HG02870 (cell line): Measurements from ENCODE around the gene B4GALT4.
"Not testable (repeated sequence)": the region's sequence is repeated elsewhere in the genome, so short reads cannot be mapped to it uniquely, and the experiment has no call there.

Experiments used
- ATAC-seq: cut with Tn5 transposase; IDR thresholded peaks from one replicate; pipeline ENCODE4 v1.9.1; 2021; ENCODE audit warnings: mild to moderate bottlenecking, moderate library complexity; ENCODE audit not compliant: unreplicated experiment

Gene B4GALT4

DNA sequence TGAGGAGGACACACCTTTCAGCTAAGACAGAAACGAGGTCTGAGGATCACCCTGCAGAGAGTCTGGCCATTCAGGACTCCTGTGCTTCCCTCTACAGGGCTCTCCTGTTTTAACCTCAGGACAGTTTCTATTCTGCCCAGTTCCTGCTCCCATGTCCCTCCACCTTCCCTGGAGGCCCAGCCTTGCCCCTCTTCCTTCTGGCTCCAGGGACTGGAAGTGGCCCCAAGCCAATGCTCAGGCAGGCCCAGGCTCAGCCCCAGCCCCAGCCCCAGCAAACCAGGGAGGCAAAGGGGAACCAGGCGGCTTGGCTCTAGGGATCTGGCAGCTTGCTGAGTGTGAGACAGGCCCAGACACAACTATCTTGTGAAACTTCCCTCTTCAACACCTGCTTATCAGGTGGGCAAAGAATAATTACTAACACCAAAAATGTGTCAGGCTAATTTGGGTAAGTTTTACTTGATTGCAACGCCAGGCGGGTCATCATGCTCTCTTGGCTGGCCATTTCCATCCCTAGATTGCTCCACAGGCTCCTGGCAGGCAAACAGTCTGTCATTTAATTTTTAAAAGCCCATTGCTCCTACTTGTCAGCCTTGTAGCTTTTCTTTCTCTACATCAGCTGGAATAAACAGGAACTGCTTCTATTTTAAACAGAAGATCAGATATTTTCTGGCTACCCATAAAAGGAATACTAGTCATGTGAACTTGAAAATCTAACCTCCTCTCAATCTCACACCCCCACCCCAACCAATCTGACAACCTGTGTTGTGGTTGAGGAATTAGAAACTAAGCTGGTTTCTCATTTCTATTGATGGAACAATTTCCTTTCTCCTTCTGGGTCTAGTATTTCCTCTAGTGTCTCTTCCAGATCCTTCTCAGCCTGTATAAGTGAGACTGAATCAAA lies 33.8 kb downstream of the B4GALT4 start:
- ATAC-seq = peak; percentile 44

DNA sequence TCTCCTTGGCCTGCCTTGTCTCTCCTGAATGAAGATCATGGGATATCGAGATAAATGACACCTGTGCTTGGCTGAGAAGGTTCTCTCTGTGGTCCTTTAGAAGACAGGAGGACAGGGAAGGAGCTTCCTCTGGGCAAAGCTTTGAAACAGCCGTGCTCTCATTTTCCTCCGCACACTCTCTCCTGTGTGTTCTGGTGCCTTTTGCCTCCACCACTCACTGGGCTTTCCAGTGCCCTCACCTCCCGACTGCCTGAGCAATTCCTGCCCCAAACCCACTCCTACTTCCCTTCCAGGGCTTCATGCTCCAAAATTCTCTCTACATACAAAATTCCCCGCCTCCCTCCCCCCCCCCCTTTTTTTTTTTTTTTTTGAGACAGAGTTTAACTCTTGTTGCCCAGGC lies 35.0 kb downstream of the B4GALT4 start:
- ATAC-seq = no peak

DNA sequence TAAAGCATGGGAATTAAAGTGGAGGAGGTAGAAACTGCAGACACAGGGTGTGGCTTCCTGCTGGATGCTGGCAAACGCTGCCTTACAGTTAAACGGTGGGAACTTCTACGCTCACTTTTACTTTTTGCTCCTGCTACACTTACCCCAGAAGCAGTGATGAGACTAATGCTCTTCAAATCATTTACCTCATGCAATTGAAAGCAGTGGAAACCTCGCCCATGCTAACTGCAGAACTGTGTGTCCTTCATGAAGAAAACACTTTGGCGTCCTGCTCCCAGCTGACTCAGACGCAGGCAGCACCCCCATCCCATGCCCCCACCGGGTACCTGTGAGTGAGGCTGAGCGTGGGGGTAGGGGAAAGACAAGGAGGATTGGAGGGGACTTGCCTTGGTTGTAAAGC lies 35.5 kb downstream of the B4GALT4 start:
- ATAC-seq = no peak

DNA sequence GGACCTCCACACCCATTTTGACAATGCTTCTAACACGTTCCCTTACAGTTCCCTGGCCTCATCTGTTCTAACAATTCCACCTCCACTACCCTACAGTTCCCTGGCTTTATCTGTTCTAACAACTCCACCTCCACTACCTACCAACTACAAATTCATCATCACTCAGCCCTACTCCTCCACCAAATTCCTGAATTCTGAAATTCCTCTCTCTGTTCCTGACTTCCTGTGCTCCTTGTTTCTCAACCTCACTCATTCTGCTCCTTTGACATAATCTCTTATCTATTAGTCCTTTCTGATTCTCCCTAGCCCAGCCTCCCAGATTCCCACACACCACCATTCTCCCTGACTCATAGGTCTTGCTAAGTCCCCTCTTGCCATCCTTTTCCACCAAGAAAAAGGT lies 44.8 kb downstream of the B4GALT4 start:
- ATAC-seq = no peak

DNA sequence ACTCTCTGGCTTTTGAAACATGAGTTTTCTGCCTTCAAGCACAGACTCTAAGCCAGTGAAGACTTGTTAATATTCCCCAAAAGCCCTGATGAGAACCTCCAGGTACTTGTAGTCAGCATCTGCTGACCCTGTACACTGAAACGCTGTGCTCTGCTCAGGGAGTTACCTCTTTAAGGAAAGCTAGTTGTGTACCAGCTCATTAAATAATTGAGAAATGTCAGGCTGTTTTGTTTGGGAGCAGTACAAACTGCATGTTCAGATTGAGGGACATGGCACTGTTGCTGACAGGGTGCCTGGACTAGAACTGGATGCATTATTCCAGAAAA lies 45.6 kb downstream of the B4GALT4 start:
- ATAC-seq = no peak

DNA sequence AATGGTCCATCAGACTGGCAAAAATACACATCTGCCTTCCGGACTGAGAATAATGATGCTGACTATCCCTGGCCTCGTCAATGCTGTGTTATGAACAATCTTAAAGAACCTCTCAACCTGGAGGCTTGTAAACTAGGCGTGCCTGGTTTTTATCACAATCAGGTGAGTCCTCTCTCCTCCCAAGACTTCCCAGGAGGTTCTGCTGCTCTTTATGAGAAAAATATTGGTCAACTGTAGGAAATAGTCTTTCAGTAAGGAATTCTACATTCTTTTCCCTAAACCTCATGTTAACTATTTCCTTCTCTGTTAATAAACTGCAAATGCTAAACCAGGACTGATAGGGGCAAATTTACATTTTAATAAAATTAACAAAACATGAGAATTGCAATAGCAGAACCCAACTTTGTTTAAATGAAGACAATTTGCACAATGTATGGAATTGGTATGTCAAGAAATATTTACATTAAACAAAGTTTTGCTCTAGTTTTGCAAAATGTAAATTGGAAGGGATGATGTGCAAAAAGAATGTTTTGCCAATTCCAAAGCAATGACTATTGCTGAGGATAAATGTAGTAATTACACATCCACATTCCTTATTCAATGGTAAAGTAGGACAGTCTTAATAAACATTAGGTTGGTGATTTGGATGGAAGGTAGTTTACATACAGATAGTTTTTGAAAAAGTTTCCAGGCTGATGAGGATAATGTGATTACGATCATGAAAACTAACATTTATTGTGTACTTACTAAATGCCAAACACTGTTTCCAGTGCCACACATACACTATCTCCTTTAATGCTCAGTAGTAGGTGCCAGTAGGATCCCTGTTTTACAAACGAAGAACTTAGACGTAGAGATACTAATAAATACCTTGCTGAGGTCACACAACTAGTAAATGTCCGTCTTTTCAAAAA lies 46.2 kb downstream of the B4GALT4 start:
- no peak for ATAC-seq

DNA sequence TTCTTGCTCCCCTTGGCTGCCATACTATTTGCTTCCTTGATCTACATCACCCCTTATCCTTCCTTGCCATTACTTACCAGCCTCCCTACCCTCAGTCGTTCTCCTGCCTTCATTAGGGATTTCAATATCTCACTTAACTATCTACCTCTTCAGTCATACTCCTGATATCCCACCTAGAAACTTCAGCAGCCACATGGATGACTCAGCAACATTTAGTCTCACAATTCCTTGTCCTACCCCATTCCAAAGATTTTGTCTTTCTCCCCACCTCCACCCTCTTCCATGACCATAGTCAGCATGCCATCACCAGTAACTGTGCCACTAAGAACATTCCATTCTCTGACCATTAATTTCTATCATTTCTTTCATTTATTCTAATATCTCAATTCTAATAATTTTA lies 48.9 kb downstream of the B4GALT4 start:
- ATAC-seq = no peak

DNA sequence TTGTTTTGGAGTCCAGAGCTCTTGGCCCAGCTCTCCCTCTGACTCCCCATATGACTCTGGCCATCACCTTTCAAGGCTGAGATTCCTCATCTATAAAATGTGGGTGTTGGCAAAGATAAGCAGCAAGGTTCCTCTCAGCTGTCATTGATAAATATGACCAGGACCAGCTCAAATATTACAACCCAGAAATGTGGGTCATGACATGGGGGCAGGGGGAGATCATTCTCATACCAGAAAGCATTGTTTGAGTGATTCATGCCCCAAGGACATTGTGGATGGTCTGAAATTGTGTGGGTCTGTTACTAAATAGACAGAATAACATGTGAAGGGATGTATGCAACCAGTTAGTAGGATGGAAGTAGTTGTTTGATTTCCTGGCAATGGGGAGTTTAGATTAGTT lies 53.4 kb downstream of the B4GALT4 start:
- no peak for ATAC-seq

DNA sequence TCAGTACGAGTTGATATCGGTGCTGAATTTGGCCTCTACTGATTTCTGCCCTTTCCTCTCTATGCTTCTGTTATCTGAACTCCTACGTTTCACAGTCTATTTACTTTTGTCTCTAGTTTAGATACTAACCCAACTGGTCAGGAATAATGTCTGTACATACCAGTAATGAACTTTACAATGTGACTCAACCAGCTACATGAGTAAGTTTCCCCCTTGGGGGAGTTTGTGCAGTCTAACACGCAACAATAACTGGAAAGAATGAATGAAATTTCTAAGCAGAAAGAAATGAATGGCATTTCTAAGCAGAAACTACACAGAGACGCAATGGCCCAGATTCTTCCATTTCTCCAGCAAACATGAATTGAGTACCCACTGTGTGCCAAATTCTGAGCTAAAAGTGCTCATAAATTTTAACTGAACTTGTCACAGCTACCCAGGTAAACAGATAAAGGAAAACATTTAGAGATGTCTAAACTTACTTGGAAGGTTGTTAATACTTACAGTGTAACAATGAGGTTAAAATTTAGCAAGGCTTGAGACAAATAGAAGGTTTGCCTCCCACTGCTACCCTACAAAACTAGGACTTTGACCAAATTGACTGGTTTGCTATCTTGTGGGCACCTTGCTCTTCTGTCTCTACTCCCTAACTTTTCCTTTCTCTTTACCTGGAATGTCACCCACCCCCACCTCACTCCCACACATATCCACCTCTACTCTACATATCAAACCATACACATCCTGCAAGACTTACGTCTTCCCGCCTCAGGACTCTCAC lies 55.7 kb downstream of the B4GALT4 start:
- no peak for ATAC-seq

DNA sequence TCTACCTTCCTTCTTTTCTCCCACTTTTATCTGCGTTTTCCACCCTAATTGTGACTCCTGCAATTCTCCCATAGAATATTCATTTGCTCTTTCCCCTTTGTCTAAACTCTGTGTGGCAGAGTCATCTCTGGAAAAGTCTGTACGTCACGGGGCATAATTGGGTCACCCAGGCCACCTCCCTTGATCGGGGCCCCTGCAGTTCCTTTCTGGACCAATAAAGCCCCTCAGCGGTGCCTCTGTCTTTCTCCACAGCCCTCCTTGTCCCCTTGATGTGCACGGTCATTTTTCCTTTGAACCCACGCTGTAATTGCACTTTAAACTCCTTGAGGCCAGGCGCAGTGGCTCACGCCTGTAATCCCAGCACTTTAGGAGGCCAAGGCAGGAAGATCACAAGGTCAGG lies 56.6 kb downstream of the B4GALT4 start:
- ATAC-seq = no peak

DNA sequence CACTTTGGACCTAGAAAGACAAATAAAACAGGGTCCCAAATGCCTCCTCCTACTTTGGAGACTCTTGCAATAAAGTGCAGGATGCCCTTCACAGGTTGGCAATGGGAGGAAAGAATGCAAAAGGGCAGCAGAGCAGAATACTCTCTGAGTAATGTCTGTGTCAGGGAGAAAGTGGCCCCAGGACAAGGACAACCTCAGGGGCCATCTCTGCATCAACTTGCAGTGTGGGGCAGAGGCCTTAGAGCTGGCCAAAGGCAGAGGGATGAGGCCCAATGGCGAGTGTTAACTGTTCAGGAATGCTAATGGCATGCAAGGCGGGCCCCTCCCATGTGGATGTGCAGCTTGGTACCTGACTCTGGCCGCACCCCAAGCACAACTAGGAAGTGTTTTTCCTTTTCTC lies 58.9 kb downstream of the B4GALT4 start:
- no peak for ATAC-seq

DNA sequence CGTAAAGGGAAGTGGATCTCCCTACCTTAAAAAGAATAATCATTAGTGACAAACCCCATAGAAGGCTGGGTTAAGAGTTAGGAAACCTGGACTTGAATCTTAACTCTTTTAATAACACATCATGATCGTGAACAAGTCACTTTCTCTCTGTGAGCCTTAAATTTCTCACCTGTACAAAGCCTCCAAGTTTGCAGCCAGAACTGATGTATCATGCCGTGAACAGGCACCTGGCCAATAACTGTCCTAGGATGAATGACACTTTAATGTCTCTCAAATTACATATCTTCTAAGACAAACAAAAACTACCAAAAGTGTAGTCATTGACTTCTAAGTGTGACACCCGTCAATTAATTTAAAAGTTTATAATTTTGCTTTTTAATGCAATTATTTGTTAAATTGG lies 63.4 kb downstream of the B4GALT4 start:
- ATAC-seq = no peak

DNA sequence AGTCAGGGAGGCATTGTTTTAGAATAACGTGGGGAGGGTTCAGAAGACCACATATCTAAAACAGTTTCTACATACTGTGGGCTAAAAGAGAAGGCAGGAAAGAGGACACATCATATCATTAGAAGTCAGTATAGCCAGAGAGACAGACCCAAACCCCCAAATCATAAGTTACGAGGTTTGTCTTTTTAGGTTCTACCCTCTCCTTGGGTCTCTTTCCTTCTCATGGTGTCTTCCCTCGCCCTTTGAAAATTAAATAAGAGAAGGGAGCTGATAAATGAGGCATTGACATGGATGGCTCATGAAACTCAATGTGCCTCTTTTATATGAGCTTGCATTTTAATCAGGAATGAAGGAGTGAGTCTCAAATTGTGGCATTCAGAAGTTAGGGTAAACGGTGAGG lies 63.9 kb downstream of the B4GALT4 start:
- no peak for ATAC-seq

DNA sequence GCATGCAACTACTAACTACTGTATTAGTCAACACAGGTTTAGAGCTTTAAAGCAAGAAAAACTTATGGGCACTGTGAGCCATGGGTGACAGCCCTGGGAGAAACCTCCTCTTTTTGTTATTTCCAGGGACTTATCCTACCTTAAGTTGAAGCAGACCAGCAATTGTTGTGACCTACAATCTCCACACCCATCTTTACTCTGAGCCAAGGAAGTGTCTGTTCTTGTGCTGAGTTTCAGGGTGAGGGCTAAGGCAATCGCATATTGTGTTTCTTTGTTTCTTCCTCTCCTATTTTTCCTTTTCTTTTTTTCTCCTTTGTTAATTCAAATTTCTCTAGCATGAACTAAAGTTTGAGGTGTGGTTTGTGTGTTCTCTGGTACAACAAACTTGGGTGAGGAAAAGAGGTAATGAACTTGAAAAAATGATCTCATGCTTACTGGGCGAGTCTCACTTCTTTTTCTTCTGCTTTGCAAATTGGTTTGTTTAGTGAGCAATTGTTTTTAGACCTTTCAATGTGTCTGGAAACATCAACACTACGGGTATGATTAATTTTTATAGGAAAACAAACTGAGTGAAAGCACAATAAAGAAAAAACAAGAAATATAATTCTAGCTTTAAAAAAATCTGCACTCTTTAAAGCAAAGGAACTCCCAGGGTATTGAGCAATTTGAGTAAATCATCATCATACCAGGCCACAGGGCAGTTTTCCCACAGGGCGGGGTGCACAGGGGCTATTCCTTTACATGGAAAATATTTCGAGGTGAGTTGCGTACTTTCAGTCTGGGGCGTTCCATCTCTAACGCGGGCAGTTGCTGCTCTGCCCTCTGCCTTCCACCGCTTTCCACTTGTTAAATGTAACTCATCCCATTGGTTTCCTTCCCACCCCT lies 64.6 kb downstream of the B4GALT4 start:
- no peak for ATAC-seq

DNA sequence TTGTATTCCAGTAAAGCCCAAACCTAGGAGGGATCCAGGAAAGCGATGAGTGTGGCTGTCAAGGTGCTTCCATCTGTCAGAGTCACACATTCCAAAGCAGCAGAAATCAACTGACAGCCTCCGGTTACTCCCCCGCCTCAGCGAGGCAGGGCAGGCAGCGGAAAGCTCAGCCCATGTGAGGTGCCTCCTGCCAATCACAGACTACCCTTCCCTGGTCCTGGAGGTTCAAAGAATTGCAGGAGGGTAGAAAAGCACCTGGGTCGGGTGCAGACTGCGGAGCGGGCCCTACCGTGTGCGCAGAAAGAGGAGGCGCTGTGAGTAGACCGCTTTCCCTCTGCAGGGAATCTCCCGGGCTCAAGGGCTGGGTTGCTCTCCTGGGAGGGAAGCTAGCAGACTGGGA lies 67.4 kb downstream of the B4GALT4 start, which contains the start of gene UPK1B:
UPK1B (plus strand) TSS at position 274 of the 400 bp plus-strand sequence. CDS start 13,144 bp downstream, outside the sequence.
- no peak for ATAC-seq

DNA sequence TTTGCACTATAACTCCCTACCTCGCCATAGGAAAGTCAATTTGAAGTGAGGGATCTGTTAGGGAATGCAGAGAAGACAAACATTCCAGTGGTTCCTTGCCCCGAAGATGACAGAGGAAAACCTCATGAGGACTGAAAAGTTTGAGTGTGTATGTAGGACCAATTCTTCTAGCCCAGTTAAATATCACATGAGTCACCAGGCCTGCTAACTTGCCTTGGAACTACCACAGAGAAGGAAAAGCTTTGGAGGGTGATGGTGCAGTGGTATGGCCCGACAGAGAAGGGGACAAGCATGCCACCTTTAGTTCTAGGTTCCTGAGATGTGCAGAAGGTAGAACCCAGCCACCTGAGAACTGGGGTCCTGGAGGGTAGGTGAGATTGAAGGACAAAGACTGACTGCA lies 69.9 kb downstream of the B4GALT4 start:
- ATAC-seq = no peak

DNA sequence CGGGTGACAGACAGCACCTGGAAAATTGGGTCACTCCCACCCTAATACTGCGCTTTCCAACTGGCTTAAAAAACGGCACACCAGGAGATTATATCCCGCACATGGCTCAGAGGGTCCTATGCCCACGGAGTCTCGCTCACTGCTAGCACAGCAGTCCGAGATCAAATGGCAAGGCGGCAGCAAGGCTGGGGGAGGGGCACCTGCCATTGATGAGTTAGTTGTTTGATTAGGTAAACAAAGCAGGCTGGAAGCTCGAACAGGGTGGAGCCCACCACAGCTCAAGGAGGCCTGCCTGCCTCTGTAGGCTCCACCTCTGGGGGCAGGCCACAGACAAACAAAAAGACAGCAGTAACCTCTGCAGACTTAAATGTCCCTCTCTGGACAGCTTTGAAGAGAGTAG lies 75.9 kb downstream of the B4GALT4 start:
- not testable (repeated sequence) for ATAC-seq
